NCI-H524 (cell line): Measurements from ENCODE around the gene FOXA2.

Experiments used
- DNase-seq, 2 experiments: peaks; one replicate each; lab custom pipeline; 2025; lab: John Stamatoyannopoulos, UW

FOXA2 gene

GRCh38 chr20:22583773-22584521 lies 425 bp downstream of the FOXA2 start:
- DNase-seq, result no peak

GRCh38 chr20:22582964-22583772 lies 1.2 kb downstream of the FOXA2 start:
- no peak for DNase-seq

DNA sequence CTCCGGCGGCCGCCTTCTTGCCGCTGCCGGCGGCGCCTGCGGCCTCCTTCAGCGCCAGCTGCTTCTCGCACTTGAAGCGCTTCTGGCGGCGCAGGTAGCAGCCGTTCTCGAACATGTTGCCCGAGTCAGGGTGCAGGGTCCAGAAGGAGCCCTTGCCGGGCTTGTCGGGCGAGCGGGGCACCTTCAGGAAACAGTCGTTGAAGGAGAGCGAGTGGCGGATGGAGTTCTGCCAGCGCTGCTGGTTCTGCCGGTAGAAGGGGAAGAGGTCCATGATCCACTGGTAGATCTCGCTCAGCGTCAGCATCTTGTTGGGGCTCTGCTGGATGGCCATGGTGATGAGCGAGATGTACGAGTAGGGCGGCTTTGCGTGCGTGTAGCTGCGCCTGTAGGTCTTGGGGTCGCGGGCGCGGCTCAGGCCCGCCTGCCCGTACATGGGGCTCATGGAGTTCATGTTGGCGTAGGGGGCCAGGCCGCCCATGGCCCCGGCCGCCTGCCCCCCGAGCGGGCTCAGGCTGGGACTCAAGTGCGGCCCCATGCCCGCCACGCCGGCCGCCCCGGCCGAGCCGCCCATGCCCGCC lies 1.9 kb downstream of the FOXA2 start:
- DNase-seq, result no peak

- DNase-seq, result no peak
Measured at GRCh38 chr20:22581437-22582385, 2.7 kb downstream of the FOXA2 start.

DNA sequence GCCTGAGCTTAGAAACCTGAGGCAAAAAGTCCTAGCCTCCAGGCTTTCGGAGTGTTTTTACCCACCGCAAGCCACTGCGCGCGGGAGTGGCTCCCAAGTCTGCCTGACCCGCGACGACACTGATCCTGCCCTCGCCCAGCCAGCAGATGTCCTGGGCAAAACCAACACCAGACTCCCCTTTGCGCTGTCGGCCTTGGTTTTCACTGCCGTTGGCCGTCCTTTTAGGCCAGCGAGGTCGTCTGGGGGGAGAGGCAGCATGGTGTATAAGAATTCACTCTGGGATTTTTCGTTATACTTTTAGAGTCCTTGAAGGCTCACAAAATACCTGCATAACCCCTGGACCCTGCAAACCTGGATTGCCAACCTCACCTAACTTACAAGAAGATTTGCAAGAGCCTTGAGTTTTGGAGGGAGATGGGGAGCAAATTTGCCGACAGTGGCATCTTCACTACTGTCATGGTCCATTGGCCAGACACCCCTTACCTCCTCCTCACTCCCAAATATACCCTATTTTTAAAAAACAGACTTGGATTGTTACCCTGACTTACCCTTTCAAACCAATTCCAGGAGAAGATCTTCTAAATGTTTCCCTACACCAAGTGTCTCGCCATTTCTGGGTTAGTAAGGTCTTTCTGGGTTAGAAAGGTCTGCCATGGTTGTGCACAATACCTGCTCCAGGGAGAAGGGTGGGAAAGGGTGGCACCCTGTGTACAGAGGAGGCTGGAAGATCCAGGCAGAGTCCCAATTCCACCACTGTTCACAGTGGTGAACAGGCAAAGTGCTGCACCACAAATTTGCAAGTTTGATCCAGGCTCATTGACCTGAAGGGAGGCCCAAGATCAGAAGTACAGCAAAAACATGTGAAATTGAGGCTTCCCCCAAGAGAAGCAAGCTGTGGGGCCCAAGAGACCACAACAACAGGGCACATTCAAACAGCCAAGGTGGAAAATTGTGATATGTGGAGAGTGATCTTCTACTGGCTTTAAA lies 4.4 kb downstream of the FOXA2 start:
- DNase-seq, result no peak

- no peak for DNase-seq
Measured at GRCh38 chr20:22579119-22579427, 5.3 kb downstream of the FOXA2 start.

DNA sequence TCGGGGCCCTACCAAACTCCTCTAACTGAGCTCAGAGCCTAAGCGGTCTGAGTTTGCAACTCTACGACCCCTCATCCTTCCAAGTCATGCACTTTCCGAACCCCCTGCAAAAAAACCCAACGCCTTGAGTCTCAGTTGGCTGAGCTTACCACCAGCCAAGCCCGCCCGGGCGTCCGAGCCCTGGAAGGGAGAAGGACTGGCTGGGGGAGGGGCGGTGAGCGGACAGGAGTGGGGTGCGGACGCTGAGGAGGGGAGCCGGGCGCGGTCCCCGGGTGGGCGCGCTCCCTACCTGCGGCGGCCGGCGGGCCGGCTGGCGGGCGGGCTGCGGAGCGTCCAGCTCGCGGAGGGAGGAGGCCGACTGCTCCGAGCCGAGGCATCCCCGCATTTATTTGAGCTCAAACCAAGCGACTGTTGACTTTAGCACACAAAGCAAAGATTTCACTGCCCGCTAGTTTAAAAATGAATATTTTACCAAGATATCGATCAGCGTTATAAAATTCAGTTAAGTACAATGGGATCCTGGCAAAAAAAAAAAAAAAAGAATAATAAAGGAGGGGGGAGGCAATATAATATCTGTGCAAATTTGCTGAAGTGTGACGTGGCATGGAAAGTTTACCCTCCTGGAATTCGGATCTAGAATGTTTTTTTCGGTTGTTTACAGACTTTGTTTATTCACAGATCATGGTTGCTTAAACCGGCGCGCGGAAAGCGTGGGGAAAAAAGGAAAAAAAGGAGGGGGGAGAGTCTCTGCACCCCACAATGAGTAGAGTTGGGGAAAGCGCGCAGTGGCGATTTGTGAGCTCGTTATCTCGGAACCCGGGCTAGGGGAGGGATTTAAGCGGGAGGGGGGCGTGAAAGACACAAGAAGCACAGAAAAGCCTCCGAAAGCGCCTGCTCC lies 5.9 kb downstream of the FOXA2 start:
- no peak for DNase-seq

DNA sequence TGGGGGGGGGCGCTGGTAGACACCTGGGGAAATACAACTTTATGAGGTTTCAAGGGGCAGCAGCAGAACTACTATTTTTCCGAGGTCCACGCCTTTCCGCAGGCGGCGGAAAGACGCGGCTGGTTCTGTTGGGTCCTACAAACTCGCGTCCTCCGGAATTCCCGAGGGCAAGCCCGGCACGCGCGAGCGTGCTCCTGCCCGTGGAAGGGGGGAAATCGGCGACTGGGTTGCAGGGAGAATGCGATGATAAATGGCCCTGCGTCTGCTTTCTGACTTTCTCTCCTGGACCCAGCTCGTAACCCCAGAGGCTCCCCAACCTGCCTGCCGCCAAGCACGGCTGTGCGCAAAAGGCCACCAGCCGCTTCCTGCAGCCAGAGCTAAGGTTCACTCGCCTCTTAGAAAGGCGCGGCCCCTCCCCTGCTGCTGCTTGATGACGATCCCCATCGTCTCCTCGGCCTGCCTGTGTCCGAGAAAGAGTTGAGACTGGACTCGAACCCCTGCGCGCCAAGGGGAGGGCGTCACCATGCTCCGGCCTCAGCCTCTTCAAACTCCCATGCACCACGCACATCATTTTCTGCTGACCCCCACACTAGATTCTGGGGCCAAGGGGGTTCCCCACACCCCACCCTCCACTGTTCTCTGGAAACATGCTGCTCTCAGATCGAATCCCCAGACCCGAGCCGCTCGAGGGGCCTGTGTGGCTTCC lies 6.7 kb downstream of the FOXA2 start:
- DNase-seq, result no peak

- DNase-seq, result no peak
Measured at GRCh38 chr20:22576733-22577514, 7.4 kb downstream of the FOXA2 start.

DNA sequence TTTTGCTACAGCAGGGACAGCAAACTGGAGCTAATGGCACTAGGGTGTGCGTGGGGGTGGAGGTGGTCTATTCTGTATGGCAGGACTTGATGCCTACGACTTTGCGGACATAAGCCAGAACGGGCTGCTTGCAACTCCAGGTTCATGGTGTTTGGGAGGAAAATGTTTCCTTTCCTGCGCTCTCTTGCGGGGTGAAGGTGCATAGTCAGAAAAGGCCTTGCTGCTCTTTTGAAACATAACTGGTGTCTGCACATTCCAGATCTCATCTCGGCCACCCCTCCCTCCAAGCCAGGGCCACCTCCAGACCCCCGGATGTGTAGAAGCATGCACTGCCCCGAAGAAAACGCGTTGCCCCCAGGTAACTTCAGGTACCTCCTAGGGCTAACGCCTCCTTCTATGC lies 8.1 kb downstream of the FOXA2 start:
- DNase-seq, result no peak

DNA sequence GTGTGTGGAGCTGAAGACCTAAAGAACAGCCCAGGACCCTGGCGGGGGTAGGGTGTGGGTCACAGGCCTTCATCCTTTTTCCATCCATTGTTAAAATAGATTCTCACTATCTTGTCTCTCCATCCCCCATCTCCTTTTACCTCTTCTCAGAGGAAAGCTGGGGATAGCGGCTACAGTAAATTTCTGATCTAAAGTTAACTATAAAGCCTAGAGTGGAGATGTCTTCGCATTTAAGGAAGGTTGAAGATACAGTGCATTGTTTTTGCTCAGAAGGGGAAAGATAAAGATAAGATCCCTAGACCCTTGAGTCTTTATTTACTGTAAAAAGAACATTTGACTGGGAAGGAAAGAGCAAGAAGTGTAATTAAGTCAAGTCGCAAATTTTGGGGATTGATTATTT lies 8.6 kb downstream of the FOXA2 start:
- DNase-seq, result no peak

GRCh38 chr20:22575087-22575721 lies 9.2 kb downstream of the FOXA2 start:
- no peak for DNase-seq

DNA sequence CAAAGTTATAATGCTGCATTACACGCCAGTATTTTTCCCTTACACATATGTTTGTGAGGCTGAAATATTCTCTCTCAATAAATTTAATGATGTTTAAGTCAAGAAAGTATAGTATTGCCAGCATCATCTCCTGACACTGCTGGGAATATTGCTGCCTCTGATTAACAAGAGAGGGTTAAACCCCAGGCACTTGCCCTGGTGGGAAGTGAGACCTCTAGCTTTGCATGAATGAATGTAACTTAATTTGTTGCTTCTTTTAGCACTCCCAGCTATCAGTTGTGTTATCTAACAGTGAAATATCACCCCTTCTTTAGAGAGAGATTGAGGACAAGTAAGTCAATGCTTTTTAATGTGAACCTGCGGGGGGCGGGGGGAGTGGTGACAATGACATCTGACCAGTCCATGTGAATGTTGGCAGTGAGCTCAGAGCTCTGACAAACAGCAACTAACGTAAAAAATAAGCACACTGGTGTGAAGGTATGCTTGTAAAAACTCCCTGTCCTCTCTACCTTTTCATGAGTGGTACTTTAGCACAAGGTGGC lies 9.8 kb downstream of the FOXA2 start:
- no peak for DNase-seq

DNA sequence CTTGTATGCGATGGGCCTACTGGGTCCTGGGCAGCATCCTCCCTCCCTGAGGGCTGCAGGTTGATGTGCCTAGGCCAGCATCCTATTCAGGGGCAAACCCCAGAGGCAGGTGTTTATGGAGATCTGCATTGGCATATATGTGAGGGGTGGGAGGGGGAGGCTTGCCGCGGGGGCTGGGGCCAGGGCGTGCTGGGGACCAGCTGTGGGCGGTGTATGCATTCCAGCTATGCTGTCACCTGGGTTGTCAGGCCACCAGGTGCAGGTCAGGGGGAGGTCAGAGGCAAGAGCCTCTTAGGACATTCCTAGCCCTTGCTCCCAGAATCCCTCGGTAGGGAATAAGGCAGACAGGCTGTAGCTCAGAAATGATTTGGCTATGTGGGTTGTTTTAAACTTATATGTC lies 11.9 kb downstream of the FOXA2 start:
- DNase-seq, result no peak

DNA sequence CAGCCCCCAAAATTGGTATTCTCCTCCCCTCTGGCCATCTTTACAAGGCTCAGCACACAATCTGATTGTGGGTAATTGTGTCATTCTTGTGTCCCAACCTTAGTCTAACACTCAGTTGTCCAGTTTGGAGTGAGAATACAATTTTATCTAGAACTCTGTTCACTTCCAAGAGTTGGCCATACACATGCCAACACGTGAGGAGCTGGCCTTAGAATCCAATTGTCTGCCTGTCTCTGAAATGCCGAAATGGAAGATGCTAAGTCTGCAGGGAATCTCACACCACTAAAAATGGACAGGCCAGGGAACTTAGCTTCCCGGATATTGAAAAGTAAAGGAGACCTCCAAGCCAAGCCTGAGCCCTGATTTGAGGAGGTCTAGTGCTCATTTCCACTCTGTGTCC lies 12.3 kb downstream of the FOXA2 start:
- no peak for DNase-seq

- no peak for DNase-seq
Measured at GRCh38 chr20:22569353-22569752, 15.0 kb downstream of the FOXA2 start.

- DNase-seq, result no peak
Measured at GRCh38 chr20:22568872-22569344, 15.5 kb downstream of the FOXA2 start.
